ENCODE results near the gene RAB11FIP4.

GRCh38 chr17:31575043-31575442 lies 183.6 kb downstream of the RAB11FIP4 start:
- no peak for TF ChIP-seq POLR2AphosphoS5 (IDR thresholded peaks at IDR 0.05)
- TF ChIP-seq CTCF (IDR thresholded peaks at IDR 0.05): no peak

Measured in prostate gland (tissue), 2 donors.